ENCODE data around the gene S100P.

DNA sequence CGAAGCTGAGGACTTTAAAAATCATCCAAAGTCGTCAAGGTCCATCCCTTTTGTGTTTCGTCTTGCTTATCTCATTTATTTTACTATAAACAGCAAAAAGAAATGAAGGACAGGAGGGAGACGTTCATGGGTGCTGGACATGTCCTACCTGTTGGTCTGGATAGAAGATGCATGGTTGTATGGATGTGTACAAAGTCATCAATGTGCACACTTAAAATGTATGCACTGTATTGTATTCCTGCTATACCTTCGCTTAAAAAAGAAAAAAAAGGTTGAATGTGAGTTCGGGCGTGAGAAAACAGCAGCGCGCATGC, 22.0 kb downstream of the S100P start:
- TF ChIP-seq, protein P1, sequence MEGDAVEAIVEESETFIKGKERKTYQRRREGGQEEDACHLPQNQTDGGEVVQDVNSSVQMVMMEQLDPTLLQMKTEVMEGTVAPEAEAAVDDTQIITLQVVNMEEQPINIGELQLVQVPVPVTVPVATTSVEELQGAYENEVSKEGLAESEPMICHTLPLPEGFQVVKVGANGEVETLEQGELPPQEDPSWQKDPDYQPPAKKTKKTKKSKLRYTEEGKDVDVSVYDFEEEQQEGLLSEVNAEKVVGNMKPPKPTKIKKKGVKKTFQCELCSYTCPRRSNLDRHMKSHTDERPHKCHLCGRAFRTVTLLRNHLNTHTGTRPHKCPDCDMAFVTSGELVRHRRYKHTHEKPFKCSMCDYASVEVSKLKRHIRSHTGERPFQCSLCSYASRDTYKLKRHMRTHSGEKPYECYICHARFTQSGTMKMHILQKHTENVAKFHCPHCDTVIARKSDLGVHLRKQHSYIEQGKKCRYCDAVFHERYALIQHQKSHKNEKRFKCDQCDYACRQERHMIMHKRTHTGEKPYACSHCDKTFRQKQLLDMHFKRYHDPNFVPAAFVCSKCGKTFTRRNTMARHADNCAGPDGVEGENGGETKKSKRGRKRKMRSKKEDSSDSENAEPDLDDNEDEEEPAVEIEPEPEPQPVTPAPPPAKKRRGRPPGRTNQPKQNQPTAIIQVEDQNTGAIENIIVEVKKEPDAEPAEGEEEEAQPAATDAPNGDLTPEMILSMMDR (conservative IDR thresholded peaks at IDR 0.05), result no peak
- TF ChIP-seq ZFX (IDR thresholded peaks at IDR 0.05), result no peak

Measured in C4-2B (cell line).